H9 (cell line): ENCODE data around the gene EVX2. TPM values are rescaled to one million over a fixed set of nuclear protein-coding genes. Genes with fewer than 3 reads are reported as not detected.
A peak's percentile ranks its signal among the peaks of the same experiment; 100 is the strongest.

Source experiments
- DNase-seq: peaks from one replicate; pipeline ENCODE4 v3.0.0-alpha.2; 2017
- H2AFZ ChIP-seq: one replicate; pipeline ENCODE4 v1.6.1; 2013; ENCODE audit warnings: mild to moderate bottlenecking, low read length, control low read depth, moderate library complexity
- H2AK5ac ChIP-seq: 2 replicates; pipeline ENCODE4 v1.6.1; 2013; ENCODE audit warnings: low read length, control low read depth, mixed read lengths; ENCODE audit not compliant: insufficient read length
- H2BK120ac ChIP-seq: one replicate; pipeline ENCODE4 v1.6.1; 2013; ENCODE audit warnings: low read depth, mild to moderate bottlenecking, low read length, control low read depth, inconsistent platforms; ENCODE audit not compliant: poor library complexity, severe bottlenecking
- H2BK12ac ChIP-seq: 2 replicates; pipeline ENCODE4 v1.6.1; 2013; ENCODE audit warnings: low read length, control low read depth, mixed read lengths, low read depth; ENCODE audit not compliant: insufficient read length
- H2BK15ac ChIP-seq: 2 replicates; pipeline ENCODE4 v1.6.1; 2013; ENCODE audit warnings: low read depth, low read length, control low read depth
- H2BK20ac ChIP-seq: one replicate; pipeline ENCODE4 v1.6.1; 2013; ENCODE audit warnings: low read depth, mild to moderate bottlenecking, low read length, control low read depth, inconsistent platforms; ENCODE audit not compliant: poor library complexity, severe bottlenecking
- H2BK5ac ChIP-seq: 2 replicates; pipeline ENCODE4 v1.6.1; 2013; ENCODE audit warnings: low read length, control low read depth, mixed read lengths; ENCODE audit not compliant: insufficient read length
- H3K14ac ChIP-seq: 2 replicates; pipeline ENCODE4 v1.6.1; 2013; ENCODE audit warnings: low read length, control low read depth; ENCODE audit not compliant: insufficient read depth
- H3K18ac ChIP-seq: 2 replicates; pipeline ENCODE4 v1.6.1; 2013; ENCODE audit warnings: low read depth, mild to moderate bottlenecking, mixed read lengths, low read length, control low read depth; ENCODE audit not compliant: insufficient read length
- H3K23ac ChIP-seq: 2 replicates; pipeline ENCODE4 v1.6.1; 2013; ENCODE audit warnings: low read length, control low read depth, mixed read lengths, low read depth; ENCODE audit not compliant: insufficient read length
- H3K23me2 ChIP-seq: 2 replicates; pipeline ENCODE4 v1.6.1; 2013; ENCODE audit warnings: low read depth, mild to moderate bottlenecking, mixed read lengths, low read length, control low read depth; ENCODE audit not compliant: insufficient read length, poor library complexity, severe bottlenecking
- H3K27ac ChIP-seq: 2 replicates; pipeline ENCODE4 v1.5.1; 2013; ENCODE audit warnings: low read length, control low read depth, mixed read lengths, low read depth; ENCODE audit not compliant: insufficient read length
- H3K27me3 ChIP-seq: 2 replicates; pipeline ENCODE4 v1.6.1; 2013; ENCODE audit warnings: low read length, control low read depth, inconsistent platforms; ENCODE audit not compliant: insufficient read depth
- H3K4ac ChIP-seq: 2 replicates; pipeline ENCODE4 v1.6.1; 2013; ENCODE audit warnings: low read depth, mild to moderate bottlenecking, control low read depth, inconsistent platforms, low read length, moderate library complexity
- H3K4me1 ChIP-seq: 2 replicates; pipeline ENCODE4 v1.6.1; 2013; ENCODE audit warnings: low read length, control low read depth, inconsistent platforms; ENCODE audit not compliant: insufficient read depth
- H3K4me2 ChIP-seq: 2 replicates; pipeline ENCODE4 v1.6.1; 2013; ENCODE audit warnings: low read length, control low read depth, mixed read lengths; ENCODE audit not compliant: insufficient read length, insufficient read depth
- H3K56ac ChIP-seq: 2 replicates; pipeline ENCODE4 v1.6.1; 2013; ENCODE audit warnings: low read depth, mild to moderate bottlenecking, mixed read lengths, low read length, control low read depth; ENCODE audit not compliant: insufficient read length
- H3K79me1 ChIP-seq: 2 replicates; pipeline ENCODE4 v1.6.1; 2013; ENCODE audit warnings: low read depth, mild to moderate bottlenecking, moderate library complexity, low read length, control low read depth, inconsistent platforms; ENCODE audit not compliant: insufficient read depth, poor library complexity, severe bottlenecking
- H3K79me2 ChIP-seq: 2 replicates; pipeline ENCODE4 v1.6.1; 2013; ENCODE audit warnings: low read length, control low read depth, inconsistent platforms; ENCODE audit not compliant: insufficient read depth
- H3K9ac ChIP-seq: 2 replicates; pipeline ENCODE4 v1.6.1; 2013; ENCODE audit warnings: low read length, control low read depth, mixed read lengths; ENCODE audit not compliant: insufficient read length; ENCODE audit errors: extremely low read depth
- H3K9me3 ChIP-seq: one replicate; pipeline ENCODE4 v1.6.1; 2013; ENCODE audit warnings: low read depth, low read length, inconsistent platforms; ENCODE audit not compliant: control insufficient read depth
- H3T11ph ChIP-seq: one replicate; pipeline ENCODE4 v1.6.1; 2013; ENCODE audit warnings: mild to moderate bottlenecking, low read length, control low read depth, inconsistent platforms
- H4K20me1 ChIP-seq: one replicate; pipeline ENCODE4 v1.6.1; 2013; ENCODE audit not compliant: control insufficient read depth, insufficient read length, insufficient read depth
- H4K5ac ChIP-seq: 2 replicates; pipeline ENCODE4 v1.6.1; 2013; ENCODE audit warnings: low read depth, mild to moderate bottlenecking, mixed read lengths, low read length, control low read depth; ENCODE audit not compliant: insufficient read length
- H4K8ac ChIP-seq: replicated peaks from 2 replicates; pipeline ENCODE4 v1.6.1; 2013; ENCODE audit warnings: low read length, control low read depth, mixed read lengths, low read depth; ENCODE audit not compliant: insufficient read length
- H4K91ac ChIP-seq: 2 replicates; pipeline ENCODE4 v1.6.1; 2013; ENCODE audit warnings: low read depth, mild to moderate bottlenecking, moderate library complexity, mixed read lengths, low read length, control low read depth; ENCODE audit not compliant: insufficient read length
- H3K27ac Mint-ChIP-seq, 3 experiments: 2 replicates in 2 of 3; 3 replicates in 1 of 3; pipeline ENCODE4 v1.8.0; 2020 to 2021; ENCODE audit warnings: mixed read lengths in 3 of 3, mild to moderate bottlenecking in 1 of 3, moderate library complexity in 1 of 3
- H3K27me3 Mint-ChIP-seq: 2 replicates; pipeline ENCODE4 v1.8.0; 2021; ENCODE audit warnings: low read depth, mild to moderate bottlenecking, moderate library complexity, mixed read lengths
- H3K36me3 Mint-ChIP-seq, 3 experiments: 2 replicates in 2 of 3; 3 replicates in 1 of 3; pipeline ENCODE4 v1.8.0; 2020 to 2021; ENCODE audit warnings: low read depth in 3 of 3, mixed read lengths in 3 of 3; ENCODE audit not compliant: insufficient read depth in 1 of 3
- H3K4me1 Mint-ChIP-seq, 2 experiments: 2 replicates each; pipeline ENCODE4 v1.8.0; 2020; ENCODE audit warnings: mixed read lengths in 2 of 2
- H3K4me3 Mint-ChIP-seq, 2 experiments: 2 replicates in 1 of 2; 3 replicates in 1 of 2; pipeline ENCODE4 v1.8.0; 2020 to 2021; ENCODE audit warnings: mild to moderate bottlenecking in 2 of 2, mixed read lengths in 2 of 2, moderate library complexity in 1 of 2
- H3K9me3 Mint-ChIP-seq, 2 experiments: 2 replicates in 1 of 2; 3 replicates in 1 of 2; pipeline ENCODE4 v1.8.0; 2020; ENCODE audit warnings: mild to moderate bottlenecking in 2 of 2, mixed read lengths in 2 of 2, moderate library complexity in 1 of 2
- CTCF ChIP-seq: fragments of 200-600 bp; sonication (generic); conservative IDR thresholded peaks from 3 replicates; pipeline ENCODE4 v1.8.0; 2021; ENCODE audit warnings: antibody characterized with exemption, mild to moderate bottlenecking
- WGBS: extraction: QIAGEN DNeasy Blood & Tissue Kit; methylation state at CpG from one replicate; pipeline ENCODE4 v1.1.7; 2013; ENCODE audit warnings: missing lambda C conversion rate, low lambda C conversion rate, mixed read lengths; ENCODE audit not compliant: insufficient read length; ENCODE audit errors: extremely low coverage; 5-methylcytosine and 5-hydroxymethylcytosine counted together
- total RNA-seq: library from RNA; stranded (reverse); gene quantifications from 2 replicates; pipeline ENCODE4 v1.2.1, GENCODE V29; 2021

EVX2 gene
- total RNA-seq, 1 experiment from 2014 or later, result not detected

- Mint-ChIP-seq H3K27me3 (peaks cover 21% of the 10 kb centered on the region), H3K27ac (no peak overlapping the region), H3K36me3 (no peaks in the 10 kb centered on the region; a peak in 1 of 7 replicates), H3K4me3 (no peak overlapping the region), H3K9me3 (peaks cover 2 to 4% of the 10 kb centered on the region in 2 experiments; a peak in 2 of 5 replicates), H3K4me1 (no peaks in the 10 kb centered on the region)
- no peak overlapping the region for H3K23ac ChIP-seq
- no peak overlapping the region for H3T11ph ChIP-seq
- peak overlapping the region; percentile 6 for H2AFZ ChIP-seq
- no peak overlapping the region for H3K27ac ChIP-seq
- no peak for DNase-seq
- H2AK5ac ChIP-seq, result no peak overlapping the region
- no peak for TF ChIP-seq CTCF
- no peak overlapping the region for H3K4me2 ChIP-seq
- no peak overlapping the region for H2BK12ac ChIP-seq
- no peak overlapping the region for H3K18ac ChIP-seq
- no peaks in the 10 kb centered on the region for H3K27me3 ChIP-seq
- no peak overlapping the region for H3K14ac ChIP-seq
- H4K8ac ChIP-seq, result no peak overlapping the region
- no peak overlapping the region for H3K9ac ChIP-seq
- no peak overlapping the region for H2BK120ac ChIP-seq
- H2BK15ac ChIP-seq, result no peak overlapping the region
- no peak overlapping the region for H2BK5ac ChIP-seq
- no peaks in the 10 kb centered on the region for H3K4me1 ChIP-seq
- H3K56ac ChIP-seq, result no peak overlapping the region
- no peaks in the 10 kb centered on the region for H3K23me2 ChIP-seq
- no peaks in the 10 kb centered on the region for H3K79me1 ChIP-seq
- no CpG with 5 or more reads among the region's 2 CpGs for WGBS
- no peaks in the 10 kb centered on the region for H4K20me1 ChIP-seq
- H4K91ac ChIP-seq, result no peak overlapping the region
- H3K79me2 ChIP-seq, result no peaks in the 10 kb centered on the region
- H3K4ac ChIP-seq, result no peak overlapping the region
- no peak overlapping the region for H4K5ac ChIP-seq
- H3K9me3 ChIP-seq, result no peaks in the 10 kb centered on the region
- no peak overlapping the region for H2BK20ac ChIP-seq
Observed at GRCh38 chr2:176038694-176039093, 45.1 kb downstream of the EVX2 start.
